Liver (tissue), 3 donors: Measurements from ENCODE around the gene RALGDS.

Experiments used
- CTCF ChIP-seq: fragments of 150-350 bp; IDR thresholded peaks from 2 replicates; pipeline ENCODE4 v1.5.1; 2017; ENCODE audit warnings: improper control_type of control experiment, low read depth, low read length; ENCODE audit not compliant: missing input control
- FOXA1 ChIP-seq: IDR thresholded peaks from 2 replicates; pipeline ENCODE4 v1.6.1; 2016; ENCODE audit warnings: antibody characterized with exemption
- HNF4A ChIP-seq, 2 donors: conservative IDR thresholded peaks; 2 replicates each; pipeline ENCODE4 v1.6.1; 2016; ENCODE audit warnings: antibody characterized with exemption in 2 of 2, mild to moderate bottlenecking in 2 of 2
- HNF4G ChIP-seq: IDR thresholded peaks from 2 replicates; pipeline ENCODE4 v1.6.1; 2016; ENCODE audit warnings: antibody characterized with exemption
- MAX ChIP-seq: IDR thresholded peaks from 2 replicates; pipeline ENCODE4 v1.6.1; 2016; ENCODE audit warnings: antibody characterized with exemption
- RAD21 ChIP-seq, 2 donors: IDR thresholded peaks; 2 replicates each; pipeline ENCODE4 v1.6.1; 2016; ENCODE audit warnings: antibody characterized with exemption in 2 of 2, mild to moderate bottlenecking in 2 of 2
- REST ChIP-seq: IDR thresholded peaks from 2 replicates; pipeline ENCODE4 v1.6.1; 2016; ENCODE audit warnings: antibody characterized with exemption, mild to moderate bottlenecking
- YY1 ChIP-seq: IDR thresholded peaks from 2 replicates; pipeline ENCODE4 v1.6.1; 2016; ENCODE audit warnings: antibody characterized with exemption, mild to moderate bottlenecking
- donor health status: healthy.
- donor health status: healthy.

- TF ChIP-seq REST (no peak), CTCF (no peak), HNF4G (no peak), YY1 (no peak), RAD21 (IDR thresholded peaks at IDR 0.05) (no peak), FOXA1 (no peak), HNF4A (conservative IDR thresholded peaks at IDR 0.05) (no peak), MAX (no peak)
These were observed 4.5 kb downstream of the RALGDS start for GRCh38 chr9:133116346-133117231.
